ENCODE results near the gene PCDH11Y. TPM values are rescaled to one million over a fixed set of nuclear protein-coding genes. Genes with fewer than 3 reads are reported as not detected.

Gene PCDH11Y
- not detected in 2 replicates for total RNA-seq

DNA sequence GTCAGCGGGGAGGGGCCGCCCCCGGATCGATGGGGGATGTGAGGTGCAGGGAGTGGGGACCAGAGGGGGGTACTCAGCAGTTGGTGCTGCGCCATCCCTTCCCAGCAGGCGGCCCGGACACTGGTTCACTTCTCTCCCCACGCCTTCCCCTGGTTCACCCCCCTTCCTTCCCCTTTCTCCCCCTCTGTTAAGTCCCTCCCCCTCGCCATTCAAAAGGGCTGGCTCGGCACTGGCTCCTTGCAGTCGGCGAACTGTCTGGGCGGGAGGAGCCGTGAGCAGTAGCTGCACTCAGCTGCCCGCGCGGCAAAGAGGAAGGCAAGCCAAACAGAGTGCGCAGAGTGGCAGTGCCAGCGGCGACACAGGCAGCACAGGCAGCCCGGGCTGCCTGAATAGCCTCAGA, at the start of gene PCDH11Y:
TSS of gene PCDH11Y (plus strand) at position 240 of the 400 bp plus-strand sequence. CDS start 56,804 bp downstream, outside the sequence.

Data from nasal cavity respiratory epithelium epithelial cell of viscerocranial mucosa (primary cell).